Transverse colon (tissue), 4 donors: ENCODE measurements around the gene VPREB3. TPM values are rescaled to one million over a fixed set of nuclear protein-coding genes. Genes with fewer than 3 reads are reported as not detected.

Experiments used
- DNase-seq: peaks from one replicate; pipeline ENCODE4 v3.0.0-alpha.2; 2019
- H3K27ac ChIP-seq, 4 donors: fragments of 200-600 bp; sonication (generic); 2 replicates each; pipeline ENCODE4 v1.5.1; 2016 to 2018; ENCODE audit warnings: inconsistent platforms in 4 of 4
- H3K27me3 ChIP-seq: fragments of 200-600 bp; sonication (generic); 2 replicates; pipeline ENCODE4 v1.5.1; 2017; ENCODE audit warnings: inconsistent platforms
- H3K36me3 ChIP-seq, 4 donors: fragments of 200-600 bp; sonication (generic); 2 replicates each; pipeline ENCODE4 v1.5.1; 2017 to 2019; ENCODE audit warnings: inconsistent platforms in 4 of 4
- H3K4me1 ChIP-seq, 4 donors: fragments of 200-600 bp; sonication (generic); 2 replicates each; pipeline ENCODE4 v1.5.1; 2017 to 2020; ENCODE audit warnings: inconsistent platforms in 4 of 4
- H3K4me3 ChIP-seq, 4 donors: fragments of 200-600 bp; sonication (generic); 1 replicate in 1 of 4; 2 replicates in 3 of 4; pipeline versions ENCODE4 v1.5.1 to v1.6.1; 2017 to 2019; ENCODE audit warnings: inconsistent platforms in 4 of 4
- H3K9me3 ChIP-seq, 2 donors: fragments of 200-600 bp; sonication (generic); 2 replicates each; pipeline ENCODE4 v1.5.1; 2017 to 2019; ENCODE audit warnings: inconsistent platforms in 2 of 2
- CTCF ChIP-seq, 5 experiments: fragments of 200-600 bp in 3 of 5; fragments of 450-650 bp in 2 of 5; sonication (generic) in 3 of 5; IDR thresholded peaks; 1 replicate in 2 of 5; 2 replicates in 3 of 5; pipeline ENCODE4 v1.5.1; 2016 to 2017; ENCODE audit warnings: antibody characterized with exemption in 5 of 5, inconsistent platforms in 3 of 5, mild to moderate bottlenecking in 2 of 5, moderate library complexity in 1 of 5
- EP300 ChIP-seq: sonication (generic); formaldehyde crosslinking; IDR thresholded peaks from one replicate; pipeline ENCODE4 v1.6.1; 2017; ENCODE audit warnings: antibody characterized with exemption, low read depth
- POLR2A ChIP-seq: fragments of 450-650 bp; IDR thresholded peaks from one replicate; pipeline ENCODE4 v1.6.1; 2016; ENCODE audit warnings: antibody characterized with exemption, mild to moderate bottlenecking, moderate library complexity
- POLR2AphosphoS5 ChIP-seq, 3 donors: sonication (generic); formaldehyde crosslinking; IDR thresholded peaks; one replicate each; pipeline ENCODE4 v1.6.1; 2016; ENCODE audit warnings: antibody characterized with exemption in 3 of 3
- WGBS, 2 donors: methylation state at CpG; one replicate each; pipeline ENCODE4 v1.1.5; 2018; ENCODE audit warnings: low coverage in 1 of 2; 5-methylcytosine and 5-hydroxymethylcytosine counted together
- in situ Hi-C, 4 donors: fragments of 200-750 bp; cut with MboI; loops; one replicate each; pipeline versions ENCODE4 v1.15.0 to v1.15.1; 2017; ENCODE audit warnings: low sequenced_read_pairs in 3 of 4, low pct_ligation_motif_present in 1 of 4, low pct_unique_long_range_greater_than_20kb in 1 of 4
- intact Hi-C: fragments of 100-400 bp; cut with DNase I; formaldehyde crosslinking; loops from one replicate; pipeline ENCODE4 v1.15.1; 2023; ENCODE audit warnings: low total_unique reads
- total RNA-seq, 4 donors: library from RNA; depleted of rRNA; stranded (reverse); fragments of >200 nt; gene quantifications; one replicate each; pipeline ENCODE4 v1.1.0, GENCODE V29; 2016

Gene VPREB3
- total RNA-seq, 4 donors from 2014 or later: 2.6 to 5.4 TPM; not detected in 2

GRCh38 chr22:23801238-23801821 lies 47.1 kb upstream of the VPREB3 start:
- intact Hi-C loops (no loop called here), in situ Hi-C loops (no loop called here)
- H3K4me3 ChIP-seq: no peak overlapping the region
- H3K27me3 ChIP-seq: no peaks in the 10 kb centered on the region
- 80 to 95% methylated on average over 2 to 11 of the region's 11 CpGs for WGBS, 2 donors
- DNase-seq: no peak
- H3K27ac ChIP-seq: no peak overlapping the region
- H3K4me1 ChIP-seq: no peaks in the 10 kb centered on the region
- no peaks in the 10 kb centered on the region for H3K9me3 ChIP-seq
- TF ChIP-seq CTCF (IDR thresholded peaks at IDR 0.05) (no peak), POLR2A (no peak), POLR2AphosphoS5 (IDR thresholded peaks at IDR 0.05) (no peak), EP300 (no peak)
- H3K36me3 ChIP-seq: peaks cover 0 to 59% (median 28%) of the 10 kb centered on the region in 4 donors

- DNase-seq: no peak
- TF ChIP-seq CTCF (IDR thresholded peaks at IDR 0.05): no peak
- no peak for TF ChIP-seq POLR2A
- no peak for TF ChIP-seq POLR2AphosphoS5 (IDR thresholded peaks at IDR 0.05)
- no peak for TF ChIP-seq EP300
- no peak overlapping the region for H3K4me3 ChIP-seq
- H3K36me3 ChIP-seq: peaks cover 0 to 52% (median 25%) of the 10 kb centered on the region in 4 donors
- intact Hi-C loops (no loop called here), in situ Hi-C loops (no loop called here)
- H3K4me1 ChIP-seq: no peaks in the 10 kb centered on the region
- H3K27me3 ChIP-seq: no peaks in the 10 kb centered on the region
- WGBS, 2 donors: 86% methylated on average over 18 of the region's 18 CpGs; no CpG with 5 or more reads in 1 of the 2 donors
- H3K27ac ChIP-seq: no peak overlapping the region
- no peaks in the 10 kb centered on the region for H3K9me3 ChIP-seq
These were observed 46.3 kb upstream of the VPREB3 start for GRCh38 chr22:23800297-23801237.

GRCh38 chr22:23796461-23796860 lies 42.2 kb upstream of the VPREB3 start:
- TF ChIP-seq POLR2A (no peak), EP300 (no peak), POLR2AphosphoS5 (IDR thresholded peaks at IDR 0.05) (no peak), CTCF (IDR thresholded peaks at IDR 0.05) (no peak)
- intact Hi-C loops (no loop called here), in situ Hi-C loops (no loop called here)
- H3K27me3 ChIP-seq: no peaks in the 10 kb centered on the region
- DNase-seq: no peak
- no peak overlapping the region for H3K4me3 ChIP-seq
- no peak overlapping the region for H3K27ac ChIP-seq
- no peaks in the 10 kb centered on the region for H3K9me3 ChIP-seq
- peaks cover 0 to 42% (median 15%) of the 10 kb centered on the region in 4 donors for H3K36me3 ChIP-seq
- peaks cover 0 to 10% (median 5%) of the 10 kb centered on the region in 4 donors for H3K4me1 ChIP-seq
- 50 to 54% methylated on average over 2 to 5 of the region's 5 CpGs for WGBS, 2 donors

- H3K36me3 ChIP-seq: peaks cover 0 to 24% (median 8%) of the 10 kb centered on the region in 4 donors
- TF ChIP-seq POLR2A (no peak), POLR2AphosphoS5 (IDR thresholded peaks at IDR 0.05) (no peak), CTCF (IDR thresholded peaks at IDR 0.05) (no peak), EP300 (no peak)
These were observed 39.1 kb upstream of the VPREB3 start for GRCh38 chr22:23793326-23793725.

More at GRCh38 chr22:23793326-23793725, 39.1 kb upstream of the VPREB3 start:
- Histone ChIP-seq H3K27ac (no peak overlapping the region), H3K9me3 (no peaks in the 10 kb centered on the region), H3K4me3 (no peak overlapping the region), H3K27me3 (no peaks in the 10 kb centered on the region), H3K4me1 (peaks cover 9 to 40% (median 14%) of the 10 kb centered on the region in 4 donors)
- 92% methylated on average over 8 of the region's 8 CpGs; no CpG with 5 or more reads in 1 of the 2 donors for WGBS, 2 donors
- no peak for DNase-seq
- in situ Hi-C loops (no loop called here), intact Hi-C loops (no loop called here)
